Measurements from ENCODE around the gene AQP1. TPM values are rescaled to one million over a fixed set of nuclear protein-coding genes. Genes with fewer than 3 reads are reported as not detected.

The AQP1 gene
- total RNA-seq, 4 donors from 2014 or later, result 81.9 to 149 (median 113) TPM

- H3K9me3 ChIP-seq, result no peaks in the 10 kb centered on the region
- H3K4me3 ChIP-seq, result no peak overlapping the region
- H3K4me1 ChIP-seq, result peaks cover 13 to 18% of the 10 kb centered on the region in 2 donors
- ATAC-seq, result peak; percentile 52 to 68
- no peaks in the 10 kb centered on the region for H3K36me3 ChIP-seq
- in situ Hi-C loops (cut with MboI; ENCODE audit: low sequenced_read_pairs in 4 of 4) (no loop called here), intact Hi-C loops (cut with DNase I; ENCODE audit: low total_unique reads) (loop anchor here (10.0 kb wide), 1 partner anchor 127 kb away; no protein-coding TSS in a partner anchor)
- no peak for TF ChIP-seq POLR2A (IDR thresholded peaks at IDR 0.05)
- TF ChIP-seq CTCF (IDR thresholded peaks at IDR 0.05 in 4 of 5, conservative IDR thresholded peaks at IDR 0.05 in 1 of 5), result no peak
- DNase-seq, result no peak
- H3K27ac ChIP-seq, result peak overlapping the region in 2 of 4 donors; percentile 30 to 43
- H3K27me3 ChIP-seq, result no peaks in the 10 kb centered on the region
These were observed 19.7 kb downstream of the AQP1 start for GRCh38 chr7:30931161-30931928.

- DNase-seq (no peak), ATAC-seq (no peak)
- Histone ChIP-seq H3K36me3 (no peaks in the 10 kb centered on the region), H3K4me3 (no peak overlapping the region), H3K27ac (no peak overlapping the region), H3K9me3 (no peaks in the 10 kb centered on the region), H3K27me3 (no peaks in the 10 kb centered on the region), H3K4me1 (peaks cover 13 to 18% of the 10 kb centered on the region in 2 donors)
- intact Hi-C loops (cut with DNase I; ENCODE audit: low total_unique reads), result loop anchor here (10.0 kb wide), 1 partner anchor 127 kb away; no protein-coding TSS in a partner anchor
- no peak for TF ChIP-seq CTCF (IDR thresholded peaks at IDR 0.05 in 4 of 5, conservative IDR thresholded peaks at IDR 0.05 in 1 of 5)
- TF ChIP-seq POLR2A (IDR thresholded peaks at IDR 0.05), result no peak
- in situ Hi-C loops (cut with MboI; ENCODE audit: low sequenced_read_pairs in 4 of 4), result no loop called here
These were observed 20.4 kb downstream of the AQP1 start for GRCh38 chr7:30931929-30932540.

GRCh38 chr7:30932562-30932961 is 20.9 kb downstream of the AQP1 start:
- peaks cover 13 to 18% of the 10 kb centered on the region in 2 donors for H3K4me1 ChIP-seq

More at GRCh38 chr7:30932562-30932961, 20.9 kb downstream of the AQP1 start:
- DNase-seq (no peak), ATAC-seq (no peak)
- no peaks in the 10 kb centered on the region for H3K9me3 ChIP-seq
- in situ Hi-C loops (cut with MboI; ENCODE audit: low sequenced_read_pairs in 4 of 4) (no loop called here), intact Hi-C loops (cut with DNase I; ENCODE audit: low total_unique reads) (loop anchor here (10.0 kb wide), 1 partner anchor 128 kb away; no protein-coding TSS in a partner anchor)
- no peaks in the 10 kb centered on the region for H3K27me3 ChIP-seq
- TF ChIP-seq CTCF (IDR thresholded peaks at IDR 0.05 in 4 of 5, conservative IDR thresholded peaks at IDR 0.05 in 1 of 5) (no peak), POLR2A (IDR thresholded peaks at IDR 0.05) (no peak)
- no peak overlapping the region for H3K4me3 ChIP-seq
- H3K36me3 ChIP-seq, result no peaks in the 10 kb centered on the region
- no peak overlapping the region for H3K27ac ChIP-seq

All from gastrocnemius medialis (tissue), 4 donors.